CD4-positive, alpha-beta T cell treated with Interleukin-10 for 1 hour (primary cell): ENCODE results near the gene SPSB1.

ENCODE experiments used
- DNase-seq: peaks from one replicate; pipeline ENCODE4 v3.0.0-alpha.2; 2020

Gene SPSB1

DNA sequence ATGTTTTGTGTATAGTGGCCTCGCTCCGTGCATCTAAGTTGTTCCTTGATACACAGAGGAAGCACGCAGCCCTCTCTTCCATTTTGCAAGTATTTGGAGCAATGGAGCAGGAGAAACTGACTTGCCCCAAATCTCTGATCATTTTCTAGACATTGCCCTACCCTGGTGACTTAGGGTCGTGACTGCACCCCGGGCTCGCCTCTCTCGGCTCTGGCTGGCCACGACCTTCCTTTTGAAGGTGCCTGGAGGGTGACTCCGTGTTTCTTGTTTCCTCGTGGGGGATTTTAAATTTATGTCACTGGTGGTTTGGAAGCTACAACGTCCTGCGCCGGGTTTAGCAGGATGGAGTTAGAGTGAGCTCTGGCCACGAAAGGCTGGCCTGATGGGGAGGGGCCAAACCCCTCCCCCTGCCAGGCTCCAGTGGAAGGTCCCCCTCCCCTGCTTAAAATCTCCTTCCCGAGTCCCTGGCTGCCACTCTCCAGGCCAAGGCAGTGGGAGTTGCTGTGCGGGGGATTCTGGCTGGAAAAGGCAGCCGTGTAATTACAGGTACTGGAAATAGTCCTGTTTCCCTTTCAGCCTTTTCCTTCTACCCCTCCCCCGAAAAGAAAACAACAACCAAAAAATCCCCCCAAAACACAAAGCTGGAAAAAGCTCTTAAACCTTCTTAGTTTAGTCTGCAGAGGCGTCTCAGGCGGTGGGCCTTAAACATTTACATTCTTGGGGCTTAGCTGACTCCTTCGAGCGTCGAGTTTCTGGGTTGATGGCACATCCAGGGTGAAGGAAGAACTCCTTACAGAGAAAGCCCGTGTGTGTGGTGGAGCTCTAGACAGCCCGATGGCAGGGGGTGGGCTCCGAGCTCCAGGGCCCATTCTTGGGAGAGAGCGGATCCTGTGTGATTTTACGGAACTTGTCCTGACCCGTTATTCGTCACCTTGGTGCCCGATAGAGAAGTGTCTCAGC is 28.1 kb downstream of the SPSB1 start:
- no peak for DNase-seq

DNA sequence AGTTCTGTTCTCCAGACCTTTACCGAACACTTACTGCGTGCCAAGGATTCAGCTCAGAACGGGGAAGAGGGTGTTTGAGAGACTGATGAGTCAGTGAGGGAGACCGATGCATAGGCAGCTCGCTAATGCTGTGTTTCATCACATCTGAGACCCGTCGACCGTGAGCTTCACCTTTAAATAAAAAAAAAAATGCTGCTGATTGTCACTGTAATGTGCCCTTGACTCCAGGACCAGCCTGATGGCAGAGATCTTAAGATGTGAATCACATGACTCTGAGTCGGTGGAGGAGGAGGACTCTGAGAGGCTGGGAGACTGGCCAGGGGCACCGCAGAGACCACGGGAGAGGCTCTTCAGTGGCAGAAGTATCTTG is 28.8 kb downstream of the SPSB1 start:
- no peak for DNase-seq

DNA sequence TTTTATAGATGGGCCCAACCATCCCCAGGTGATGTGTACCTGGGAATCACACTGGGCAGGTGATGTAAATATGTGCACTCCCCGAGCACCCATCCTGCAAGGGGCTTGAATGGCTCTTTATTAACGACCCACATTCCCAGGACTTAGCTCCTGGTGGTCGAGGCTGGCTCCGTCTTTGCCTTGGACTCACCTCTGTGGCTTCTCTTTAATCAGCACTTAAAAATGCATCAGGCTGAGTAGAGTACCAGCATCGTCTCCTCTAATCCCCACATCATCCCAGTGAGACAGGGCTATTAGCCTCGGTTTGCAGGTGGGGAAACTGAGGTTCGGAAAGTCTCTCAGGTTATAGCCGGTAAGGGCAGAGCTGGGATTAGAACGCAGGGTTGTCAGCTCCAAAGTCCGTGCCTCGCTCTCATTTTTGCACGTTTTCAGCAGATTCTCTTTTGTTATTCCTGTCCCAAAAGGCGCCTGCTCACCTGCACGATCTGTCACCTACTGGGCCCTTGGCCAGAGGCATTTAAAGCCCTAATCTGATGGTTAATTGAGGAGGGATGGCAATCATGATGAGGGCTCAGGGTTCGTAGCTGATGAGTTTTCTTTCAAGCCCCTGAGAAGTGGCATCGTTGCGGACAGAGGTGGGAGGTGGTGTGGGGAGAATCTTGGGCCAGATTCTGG is 29.4 kb downstream of the SPSB1 start:
- DNase-seq: no peak

DNA sequence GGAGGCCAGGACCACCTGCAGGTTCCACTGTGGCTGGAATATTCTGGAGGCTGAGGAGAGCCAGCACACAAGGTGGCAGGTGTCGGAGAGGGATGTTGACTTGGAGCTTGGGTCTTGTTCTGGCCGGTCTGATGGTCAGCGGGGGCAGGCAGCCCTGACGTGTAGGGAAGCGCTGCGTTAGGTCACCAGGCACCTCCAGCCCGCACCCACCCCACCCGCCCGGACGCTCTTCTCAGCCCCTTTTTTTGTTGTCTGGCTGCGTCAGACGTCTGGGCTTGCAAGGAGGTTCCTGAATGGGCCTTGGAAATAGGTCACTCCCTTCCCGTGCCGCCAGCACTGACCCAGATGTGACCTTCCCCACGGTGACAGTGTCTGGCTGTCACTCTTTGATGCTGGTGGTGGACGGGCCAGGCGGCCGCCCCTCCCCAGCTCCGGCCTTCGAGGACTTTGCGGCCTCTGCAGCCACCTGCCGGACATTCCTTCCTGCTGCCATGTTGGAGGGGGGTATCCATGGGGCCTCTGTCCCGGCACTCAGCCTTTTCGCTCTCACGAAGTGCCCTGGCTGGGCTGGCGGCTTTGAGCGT is 30.1 kb downstream of the SPSB1 start:
- DNase-seq: no peak

DNA sequence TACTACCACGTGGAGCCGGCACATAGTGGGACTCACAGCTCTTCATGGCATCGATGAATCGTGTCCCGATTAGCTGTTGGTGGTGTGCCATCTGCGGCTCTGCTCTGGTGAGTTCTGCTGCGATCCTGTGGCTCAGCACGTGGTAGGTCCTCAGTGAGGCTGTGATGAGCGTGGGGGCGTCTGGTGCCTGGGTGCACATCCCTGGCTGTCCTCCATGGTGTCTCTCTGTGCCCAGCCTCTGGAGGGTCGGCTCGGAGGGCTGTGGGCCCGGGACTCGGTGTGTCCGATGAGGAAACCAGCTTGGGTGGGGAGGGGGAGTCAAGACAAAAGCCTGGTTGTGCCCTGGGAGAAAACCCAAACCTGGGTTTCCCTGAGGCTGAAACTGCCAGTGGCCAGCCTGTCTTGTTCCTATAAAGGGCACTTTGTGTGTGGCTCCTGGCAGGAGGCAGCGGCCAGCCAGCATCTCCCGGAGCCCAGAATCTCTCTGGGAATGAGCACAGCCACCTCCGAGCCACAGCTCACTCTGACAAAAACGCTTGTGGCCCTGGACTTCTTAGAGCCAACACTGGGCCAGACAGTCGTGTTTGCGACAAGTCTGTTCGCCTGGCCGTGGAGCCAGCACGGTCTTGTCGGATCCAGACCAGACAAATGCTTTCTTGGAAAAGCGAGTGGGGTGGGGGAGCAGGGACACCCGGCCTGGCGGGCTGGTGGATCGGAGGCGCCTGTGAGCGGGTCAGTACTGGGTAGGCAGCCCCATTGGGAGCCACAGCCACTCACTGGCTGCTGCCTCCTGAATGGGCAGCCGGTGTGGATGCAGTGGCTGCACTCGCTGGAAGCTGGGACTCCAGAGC is 31.8 kb downstream of the SPSB1 start:
- no peak for DNase-seq

DNA sequence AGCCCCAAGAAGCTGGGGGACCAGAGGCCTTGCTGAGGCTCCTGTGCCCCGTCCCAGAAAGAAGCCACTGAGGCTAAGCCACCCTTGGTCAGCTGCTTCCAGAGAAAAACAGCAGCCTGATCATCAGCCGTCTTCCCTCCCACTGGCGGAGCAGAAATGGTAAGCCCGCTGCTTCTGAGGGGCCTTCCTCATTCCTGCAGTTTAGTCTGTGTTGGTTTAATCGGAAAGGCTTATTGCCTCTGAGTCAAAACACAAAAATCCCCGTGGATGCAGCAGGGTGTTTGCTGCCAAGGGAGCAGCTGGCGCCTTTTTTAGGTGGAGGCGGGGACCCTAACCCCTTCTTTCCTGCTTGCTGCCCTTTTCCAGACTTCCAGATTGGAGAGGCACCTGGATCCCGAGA is 33.9 kb downstream of the SPSB1 start:
- DNase-seq: no peak

DNA sequence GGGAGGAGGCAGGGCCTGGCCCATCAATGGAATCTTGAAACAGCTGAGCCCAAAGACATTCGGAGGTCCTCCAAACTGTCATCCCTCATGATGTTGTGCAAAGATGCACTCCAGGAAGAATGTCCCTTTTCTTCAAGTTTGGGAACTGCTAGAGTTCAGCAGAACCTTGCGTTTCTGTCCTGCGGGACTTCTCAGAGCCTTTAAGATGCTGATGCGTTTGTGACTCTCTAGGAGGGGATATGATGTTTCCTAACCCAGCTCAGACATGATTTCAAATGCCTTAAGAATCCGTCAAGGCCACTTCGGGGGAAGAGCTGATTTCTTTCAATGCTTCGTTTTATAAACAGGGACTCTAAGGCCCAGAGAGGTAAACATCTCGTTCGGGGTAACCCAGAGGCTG is 35.5 kb downstream of the SPSB1 start:
- DNase-seq: no peak

DNA sequence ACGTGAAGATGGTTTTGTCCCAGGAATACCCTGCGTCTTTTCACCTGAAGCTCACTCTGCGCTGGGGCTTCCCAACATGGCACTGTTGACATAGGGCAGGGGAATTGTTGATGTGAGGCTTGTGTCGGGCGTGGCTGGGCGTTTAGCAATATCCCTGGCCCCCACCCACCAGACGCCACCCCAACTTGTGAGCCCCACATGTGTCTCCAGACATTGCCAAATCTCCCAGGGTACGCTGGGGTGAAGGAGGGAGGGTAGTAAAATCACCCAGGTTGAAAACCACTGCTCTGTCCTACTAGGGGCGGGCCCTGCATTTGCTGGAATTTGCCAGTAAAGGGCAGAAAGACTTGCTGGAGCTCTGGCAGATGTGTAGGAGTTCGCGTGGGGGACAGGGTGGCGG is 36.0 kb downstream of the SPSB1 start:
- no peak for DNase-seq

DNA sequence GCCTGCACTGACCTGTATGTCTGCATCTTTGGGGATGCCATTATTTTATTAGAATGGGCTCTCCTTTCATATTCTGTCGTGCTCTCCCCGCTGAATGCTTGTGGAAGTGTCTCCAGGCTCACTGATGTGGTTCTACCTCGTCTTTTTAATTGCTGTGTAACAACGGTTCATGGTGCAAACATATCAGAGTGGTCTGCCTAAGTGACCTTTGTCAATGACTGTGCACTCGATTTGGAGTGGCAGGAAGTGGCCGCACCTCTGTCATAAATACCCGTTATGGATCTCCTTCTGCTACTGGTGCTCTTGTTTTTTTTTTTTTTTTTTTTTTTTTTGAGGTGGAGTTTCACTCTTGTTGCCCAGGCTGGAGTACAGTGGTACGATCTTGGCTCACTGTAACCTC is 38.3 kb downstream of the SPSB1 start:
- DNase-seq: no peak

DNA sequence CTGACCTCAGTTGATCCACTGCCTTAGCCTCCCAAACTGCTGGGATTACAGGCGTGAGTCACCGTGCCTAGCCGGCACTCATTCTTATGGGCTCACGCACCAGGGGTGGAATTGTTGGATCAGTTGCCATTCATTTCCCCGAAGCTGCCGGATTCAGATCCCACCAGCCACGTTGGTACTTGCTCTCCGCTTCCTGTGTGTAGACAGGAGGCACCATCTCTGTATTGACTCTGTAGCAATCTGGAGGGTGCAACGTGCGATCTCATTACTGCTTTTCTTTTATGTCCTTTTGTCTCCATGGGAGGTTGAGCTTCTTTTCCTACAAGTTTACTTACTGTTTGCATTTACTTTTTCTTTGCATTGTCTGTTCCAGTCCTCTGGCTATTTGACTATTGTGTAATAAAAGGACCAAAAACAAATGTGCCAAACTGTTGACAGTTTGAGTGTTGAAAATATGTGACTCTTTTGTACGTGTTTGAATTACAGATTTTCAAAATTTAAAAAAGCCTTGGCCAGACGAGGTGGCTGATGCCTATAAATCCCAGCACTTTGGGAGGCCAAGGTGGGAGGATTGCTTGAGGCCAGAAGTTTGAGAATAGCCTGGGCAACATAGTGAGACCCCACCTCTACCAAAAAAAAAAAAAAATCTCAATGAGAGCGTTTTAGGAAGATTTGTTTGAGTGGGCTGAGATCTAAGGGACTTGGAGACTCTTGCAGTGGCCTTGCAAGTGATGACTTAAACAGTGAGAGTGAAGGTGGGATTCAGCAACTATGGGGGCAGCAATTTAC is 39.1 kb downstream of the SPSB1 start:
- no peak for DNase-seq

DNA sequence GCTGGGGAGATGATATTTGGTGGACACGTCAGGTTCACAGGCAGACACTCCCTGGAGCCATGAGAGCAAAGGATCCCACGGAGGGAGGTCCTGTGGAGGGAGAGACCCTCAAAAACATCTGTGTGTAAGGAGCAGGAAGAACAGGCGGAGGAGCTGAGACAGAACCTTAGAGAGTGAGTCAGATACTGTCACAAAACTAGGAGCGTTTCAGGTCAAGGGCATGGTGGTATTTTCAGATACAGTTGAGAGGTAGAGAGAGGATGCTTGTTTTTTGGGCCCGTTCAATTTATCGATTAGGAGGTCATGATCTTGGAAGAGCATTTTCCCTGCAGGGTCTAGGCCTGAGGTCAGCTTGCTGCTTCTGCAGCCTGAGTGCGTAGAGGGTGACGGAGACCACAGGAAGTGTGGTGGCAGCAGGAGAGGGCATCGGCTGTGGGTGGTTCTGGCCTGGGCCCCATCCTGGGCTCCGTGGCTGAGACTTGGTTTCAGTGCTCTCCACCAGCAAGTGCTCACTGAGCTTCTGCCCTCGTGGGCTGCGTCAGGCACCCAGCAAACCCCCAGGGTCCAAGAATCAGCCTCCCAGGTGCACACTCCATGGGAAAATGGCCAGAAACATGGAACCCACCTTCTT is 39.9 kb downstream of the SPSB1 start:
- DNase-seq: no peak

DNA sequence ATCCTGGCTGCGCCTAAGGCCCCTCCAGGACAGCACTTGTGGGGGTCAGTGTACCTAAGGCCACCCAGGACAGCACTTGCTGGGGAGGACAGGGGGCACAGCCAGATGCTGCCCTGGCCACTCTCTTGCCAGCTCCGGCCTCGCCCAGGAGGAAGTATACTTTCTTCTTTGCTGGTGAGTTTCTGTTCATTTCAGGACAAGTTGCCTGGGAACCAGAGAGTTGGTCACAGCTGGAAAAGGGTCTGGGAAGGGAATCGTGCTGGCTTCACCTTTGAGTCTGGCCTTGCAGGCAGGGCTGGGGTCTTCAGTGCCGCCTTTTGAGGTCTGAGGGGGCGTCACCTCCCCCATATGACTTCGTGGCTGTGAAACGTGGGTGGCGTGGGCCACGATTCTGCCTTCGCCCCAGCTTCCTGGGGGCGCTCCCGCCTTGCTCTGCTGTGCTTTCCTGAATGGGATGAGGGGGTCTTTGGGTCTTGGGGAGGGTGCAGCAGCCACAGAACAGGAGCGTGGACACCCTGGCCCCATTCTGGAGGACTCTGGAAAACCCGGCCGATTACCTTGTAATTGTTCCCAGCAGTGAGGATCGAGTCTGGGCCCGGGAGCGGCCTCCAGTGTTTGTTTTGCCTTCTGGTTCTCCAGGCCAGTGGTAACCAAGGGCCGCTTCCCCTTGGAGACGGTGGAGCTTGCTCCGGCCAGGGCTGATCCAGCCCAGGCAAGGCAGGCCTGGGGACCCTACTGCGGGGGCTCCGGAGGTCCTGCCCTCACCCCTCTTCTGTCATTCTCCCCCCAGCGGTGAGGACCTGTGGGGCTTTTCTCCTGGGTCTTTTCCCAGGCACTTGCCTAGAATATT is 45.9 kb downstream of the SPSB1 start:
- no peak for DNase-seq

DNA sequence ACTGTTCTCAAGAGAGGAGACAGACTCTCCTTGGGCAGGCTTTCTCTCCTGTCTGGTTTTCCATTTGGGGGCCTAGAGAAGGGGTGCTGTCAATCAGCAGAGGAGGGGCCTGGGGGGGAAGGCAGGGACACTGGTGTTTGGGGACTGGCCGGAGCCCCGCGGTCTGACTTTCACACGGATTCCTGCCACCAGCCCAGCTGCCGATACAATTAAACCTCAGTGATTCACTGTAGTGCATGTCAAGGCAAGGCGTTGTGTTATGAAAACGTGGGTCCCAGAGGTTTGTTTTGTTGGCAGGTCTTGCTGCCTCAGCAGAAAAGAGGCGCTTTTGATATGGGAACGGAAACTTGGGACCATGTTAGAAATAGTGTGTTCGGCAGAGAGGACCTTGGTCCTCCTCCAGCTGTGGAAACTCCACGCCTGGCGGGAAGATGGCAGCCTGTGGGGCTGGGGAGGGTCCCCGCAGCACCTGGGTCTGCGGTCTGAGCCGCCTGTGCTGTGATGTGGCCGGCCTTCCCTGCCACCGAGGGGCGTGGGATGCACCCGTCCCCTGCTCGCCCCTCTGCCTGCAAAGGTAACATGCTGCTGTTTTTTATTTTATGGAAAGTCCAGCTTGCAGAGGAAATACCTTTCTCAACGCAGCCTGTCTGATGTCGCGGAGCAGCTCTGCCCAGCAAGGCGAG is 47.6 kb downstream of the SPSB1 start:
- no peak for DNase-seq

DNA sequence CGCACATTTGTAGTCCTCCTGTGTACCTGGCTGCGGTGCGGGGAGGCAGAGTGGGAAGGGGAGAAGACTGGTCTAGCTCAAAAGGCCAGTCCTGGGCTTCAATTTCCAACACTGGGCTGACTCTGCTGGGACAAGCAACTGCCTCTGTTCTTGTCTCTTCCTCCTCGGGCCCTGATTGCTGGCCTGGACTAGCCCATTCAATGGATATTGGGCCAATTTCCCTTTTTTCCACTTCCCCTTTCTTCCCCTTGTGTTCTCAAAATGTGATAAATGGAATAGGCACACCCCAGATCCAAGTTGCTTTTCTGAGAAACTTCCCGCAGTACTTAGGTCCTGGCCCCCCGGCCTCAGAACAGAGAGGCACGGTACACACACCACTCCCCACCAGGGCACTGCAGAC is 48.2 kb downstream of the SPSB1 start:
- DNase-seq: no peak

DNA sequence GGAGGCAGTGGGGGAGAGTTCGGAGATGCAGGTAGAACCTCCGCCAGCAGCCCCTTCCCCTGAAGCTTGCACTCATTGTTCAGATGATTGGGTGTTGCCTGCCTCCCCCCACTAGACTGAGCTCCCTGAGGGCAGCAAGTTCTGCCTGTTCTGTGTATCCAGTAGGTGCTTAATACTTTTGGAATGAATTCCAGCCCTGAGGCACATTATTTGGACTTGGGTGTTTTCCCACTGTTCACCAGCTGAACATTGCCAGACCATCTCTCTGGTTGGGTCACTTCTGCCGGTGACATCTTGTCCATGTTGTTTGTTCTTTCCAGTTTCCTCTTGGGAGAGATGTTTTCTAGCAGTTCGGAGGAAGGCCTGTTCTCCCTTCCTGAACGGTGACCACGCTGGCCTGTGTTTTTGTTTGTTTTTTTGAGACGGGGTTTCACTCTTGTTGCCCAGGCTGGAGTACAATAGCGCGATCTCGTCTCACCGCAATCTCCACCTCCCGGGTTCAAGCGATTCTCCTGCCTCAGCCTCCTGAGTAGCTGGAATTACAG is 48.7 kb downstream of the SPSB1 start:
- no peak for DNase-seq

DNA sequence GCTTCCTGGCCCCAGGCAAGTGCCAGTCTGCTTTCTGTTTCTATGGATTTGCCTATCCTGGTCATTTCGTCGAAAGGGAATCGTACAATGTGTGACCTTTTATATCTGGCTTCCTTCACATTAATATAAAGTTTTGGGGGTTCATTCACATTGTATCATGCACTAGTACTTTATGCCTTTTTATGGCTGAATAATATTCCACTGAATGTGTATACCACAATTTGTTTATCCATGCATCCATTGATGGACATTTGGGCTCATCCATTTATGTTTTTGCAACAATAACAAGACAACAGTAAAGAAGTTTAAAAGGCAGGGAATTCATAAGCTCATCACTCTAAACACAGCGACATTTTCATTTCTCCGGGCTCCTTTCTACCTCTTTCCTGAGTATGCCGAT is 50.6 kb downstream of the SPSB1 start:
- DNase-seq: no peak

DNA sequence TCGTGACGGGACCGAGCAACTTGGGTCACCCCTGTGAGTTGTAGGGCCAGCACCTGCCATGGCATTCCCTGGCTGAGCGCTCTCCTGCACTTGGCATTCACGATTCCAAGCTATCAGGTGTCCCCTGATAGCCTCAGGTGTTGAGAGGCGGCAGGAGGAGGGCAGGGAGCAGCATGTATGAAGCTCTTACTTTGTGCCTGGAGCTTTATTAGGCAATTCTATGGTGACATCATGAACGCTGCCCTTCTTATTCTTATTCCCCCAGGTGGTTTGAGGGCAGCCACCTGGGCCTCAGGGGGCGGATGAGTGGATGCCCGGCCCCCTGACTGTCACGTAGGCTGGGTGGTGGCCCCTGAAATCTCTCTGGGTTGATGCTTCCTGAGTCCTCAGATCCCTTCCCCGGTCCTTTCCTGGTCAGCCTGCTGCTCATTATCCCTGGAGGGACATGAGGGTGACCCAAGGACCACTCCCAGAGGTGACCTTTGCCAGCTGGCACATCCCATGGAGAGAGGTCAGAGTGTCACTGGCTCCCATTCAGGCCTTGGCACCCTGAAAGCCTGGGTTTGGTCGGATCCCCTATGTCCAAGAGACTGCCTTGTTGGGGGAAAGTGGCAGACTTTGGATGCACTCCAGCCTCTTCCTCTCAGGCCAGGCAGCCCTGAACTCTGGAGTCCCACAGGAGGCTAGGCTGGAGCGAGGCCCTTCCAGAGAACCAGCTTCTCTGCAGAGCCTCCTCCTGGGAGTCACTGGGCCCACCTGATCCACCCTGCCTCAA is 51.9 kb downstream of the SPSB1 start:
- no peak for DNase-seq

DNA sequence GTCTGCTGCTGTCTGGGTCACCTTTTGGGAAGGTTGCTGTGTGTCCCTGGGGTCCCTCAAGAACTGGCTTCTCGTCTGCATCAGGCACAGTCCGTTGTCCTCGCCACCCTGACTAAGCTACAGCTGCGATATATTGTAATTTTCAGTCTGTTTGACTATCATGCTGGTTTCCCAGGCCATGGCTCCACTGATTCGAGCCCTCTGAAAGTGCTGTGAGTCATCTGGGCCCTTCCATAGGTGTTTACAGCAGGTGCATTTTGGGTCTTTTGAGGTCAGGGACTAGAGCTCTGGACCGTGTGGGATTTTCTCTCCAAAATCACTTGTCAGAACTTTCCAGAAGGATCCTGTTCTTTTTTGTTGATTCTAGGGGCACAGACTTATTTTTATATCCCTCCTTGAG is 52.8 kb downstream of the SPSB1 start:
- no peak for DNase-seq

DNA sequence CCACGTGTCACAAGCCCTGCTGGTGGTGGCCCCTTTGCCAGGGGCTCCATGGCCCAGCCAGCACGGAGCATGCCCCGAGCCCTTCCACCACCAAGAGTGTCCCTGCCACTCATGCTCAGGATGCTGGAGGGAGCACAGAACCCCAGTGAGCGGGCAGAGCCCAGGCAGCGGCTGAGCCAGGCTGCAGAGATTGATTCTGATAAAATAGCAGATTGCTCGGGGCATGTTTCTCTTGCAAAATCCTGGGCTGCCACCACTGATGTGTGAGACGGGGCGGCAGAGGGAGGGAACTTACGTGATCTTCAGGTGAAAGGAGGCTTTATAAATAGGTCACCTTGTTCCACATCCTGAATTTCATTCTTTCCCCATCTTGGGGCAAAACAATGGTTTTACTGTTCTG is 53.2 kb downstream of the SPSB1 start:
- DNase-seq: no peak
